Ectodermal cell (in vitro differentiated cells): ENCODE results near the gene DDC.

Experiments used
- H3K27ac ChIP-seq: 2 replicates; pipeline ENCODE4 v1.7.0; 2013; ENCODE audit warnings: mild to moderate bottlenecking, low read depth, low read length; ENCODE audit not compliant: insufficient read depth, poor library complexity, severe bottlenecking
- H3K27me3 ChIP-seq: 2 replicates; pipeline ENCODE4 v1.7.0; 2013; ENCODE audit warnings: mild to moderate bottlenecking, low read length; ENCODE audit not compliant: insufficient read depth, control insufficient read depth, poor library complexity, severe bottlenecking
- H3K36me3 ChIP-seq: one replicate; pipeline ENCODE4 v1.7.0; 2013; ENCODE audit warnings: low read length; ENCODE audit not compliant: control insufficient read depth, insufficient read depth
- H3K4me1 ChIP-seq: one replicate; pipeline ENCODE4 v1.7.0; 2013; ENCODE audit warnings: low read length; ENCODE audit not compliant: control insufficient read depth, insufficient read depth
- H3K4me3 ChIP-seq: 2 replicates; pipeline ENCODE4 v1.7.0; 2013; ENCODE audit warnings: low read depth, low read length, control low read depth; ENCODE audit not compliant: insufficient read depth
- H3K9me3 ChIP-seq: 2 replicates; pipeline ENCODE4 v1.7.0; 2013; ENCODE audit warnings: mild to moderate bottlenecking, low read length, moderate library complexity; ENCODE audit not compliant: control insufficient read depth
- WGBS, 2 experiments: methylation state at CpG; one replicate each; pipeline ENCODE4 v1.1.7; 2013; ENCODE audit warnings: missing lambda C conversion rate in 2 of 2; 5-methylcytosine and 5-hydroxymethylcytosine counted together

Gene DDC

GRCh38 chr7:50504646-50505546 lies 60.3 kb downstream of the DDC start:
- Histone ChIP-seq H3K4me1 (no peaks in the 10 kb centered on the region), H3K9me3 (no peaks in the 10 kb centered on the region), H3K27ac (no peak overlapping the region), H3K36me3 (no peaks in the 10 kb centered on the region), H3K4me3 (no peak overlapping the region), H3K27me3 (no peaks in the 10 kb centered on the region)
- 95 to 96% methylated on average over 12 of the region's 12 CpGs for WGBS, 2 experiments

DNA sequence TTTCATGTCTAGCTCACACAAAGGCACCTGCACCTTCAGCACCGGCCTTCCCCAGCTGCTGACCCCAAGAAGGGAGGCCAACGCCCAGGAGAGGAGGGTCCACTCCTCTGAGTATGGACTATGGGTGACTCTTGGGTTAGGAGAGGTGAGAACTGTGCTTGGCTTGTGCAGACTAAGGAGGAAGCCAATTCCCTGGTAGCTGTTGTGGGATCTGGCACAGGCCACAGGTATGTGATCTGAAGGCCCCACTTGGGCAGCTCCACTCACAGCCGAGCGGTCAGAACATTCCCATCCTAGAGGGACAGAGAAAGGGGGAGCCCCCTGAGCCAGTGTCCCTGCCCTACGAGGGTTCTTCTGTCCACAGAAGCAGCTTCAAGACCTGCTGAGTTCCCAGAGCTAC lies 62.3 kb downstream of the DDC start:
- Histone ChIP-seq H3K9me3 (no peaks in the 10 kb centered on the region), H3K4me3 (no peak overlapping the region), H3K36me3 (no peaks in the 10 kb centered on the region), H3K27ac (no peak overlapping the region), H3K27me3 (no peaks in the 10 kb centered on the region), H3K4me1 (no peaks in the 10 kb centered on the region)
- WGBS, 2 experiments: 91 to 93% methylated on average over 5 of the region's 5 CpGs

DNA sequence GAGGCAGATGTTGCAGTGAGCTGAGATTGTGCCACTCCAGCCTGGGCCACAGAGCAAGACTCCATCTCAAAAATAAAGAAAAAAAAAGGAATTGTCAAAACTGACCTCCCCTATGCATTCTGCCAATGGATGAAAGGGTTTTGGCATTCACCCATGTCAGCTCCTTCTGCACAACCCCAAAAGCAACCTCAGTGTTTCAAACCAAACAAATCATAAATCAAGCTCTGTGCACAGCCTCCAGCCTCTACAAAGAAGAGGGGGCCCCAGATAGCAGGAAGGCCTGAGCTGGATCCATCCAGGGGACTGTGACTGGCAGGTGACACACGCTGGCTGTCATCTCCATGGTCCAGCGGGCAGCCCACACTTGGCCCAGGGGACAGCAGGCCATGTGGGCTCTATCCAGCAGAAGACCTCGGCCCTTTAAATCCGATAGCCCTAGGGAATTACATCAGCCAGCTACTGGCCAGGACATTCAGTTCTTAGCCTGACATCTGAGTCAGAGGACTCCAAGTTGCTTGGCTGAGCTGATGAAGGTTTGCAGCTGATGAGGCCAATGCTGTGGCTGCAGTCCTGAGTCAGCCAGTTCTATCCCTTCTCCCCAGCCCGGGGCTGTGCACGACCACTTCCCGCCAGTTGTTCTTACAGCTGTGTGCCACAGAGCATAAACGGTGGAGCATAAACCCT lies 63.1 kb downstream of the DDC start:
- no peak overlapping the region for H3K27ac ChIP-seq
- no peaks in the 10 kb centered on the region for H3K36me3 ChIP-seq
- H3K4me3 ChIP-seq: no peak overlapping the region
- no peaks in the 10 kb centered on the region for H3K9me3 ChIP-seq
- no peaks in the 10 kb centered on the region for H3K27me3 ChIP-seq
- 91 to 94% methylated on average over 8 of the region's 8 CpGs for WGBS, 2 experiments
- H3K4me1 ChIP-seq: no peaks in the 10 kb centered on the region

DNA sequence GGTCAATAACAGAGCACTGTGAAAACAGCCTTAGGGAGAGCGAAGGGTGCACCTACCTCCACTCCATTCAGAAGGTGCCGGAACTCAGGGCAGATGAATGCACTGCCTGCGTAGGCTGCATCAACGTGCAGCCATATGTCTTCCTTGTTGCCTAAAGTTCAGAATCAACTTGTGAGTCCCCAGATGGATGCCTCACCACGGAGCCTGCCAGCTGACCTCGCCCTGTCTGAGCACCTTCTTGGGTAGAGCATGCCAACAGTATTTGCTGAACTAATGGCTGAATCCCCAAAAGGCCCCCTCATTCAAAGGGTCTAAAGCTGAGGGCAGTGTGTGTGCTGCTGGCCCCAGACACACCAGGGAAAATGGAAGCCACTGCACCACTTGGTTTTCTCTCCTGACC lies 66.1 kb downstream of the DDC start:
- H3K27ac ChIP-seq: no peak overlapping the region
- H3K4me1 ChIP-seq: no peaks in the 10 kb centered on the region
- H3K36me3 ChIP-seq: no peaks in the 10 kb centered on the region
- WGBS, 2 experiments: 92 to 96% methylated on average over 6 of the region's 6 CpGs
- H3K27me3 ChIP-seq: no peaks in the 10 kb centered on the region
- no peak overlapping the region for H3K4me3 ChIP-seq
- no peaks in the 10 kb centered on the region for H3K9me3 ChIP-seq

GRCh38 chr7:50497968-50498367 lies 67.2 kb downstream of the DDC start:
- H3K36me3 ChIP-seq: no peaks in the 10 kb centered on the region
- H3K4me3 ChIP-seq: no peak overlapping the region
- no peaks in the 10 kb centered on the region for H3K4me1 ChIP-seq
- H3K27me3 ChIP-seq: no peaks in the 10 kb centered on the region
- H3K27ac ChIP-seq: no peak overlapping the region
- no peaks in the 10 kb centered on the region for H3K9me3 ChIP-seq
- 85 to 95% methylated on average over 5 of the region's 5 CpGs for WGBS, 2 experiments

GRCh38 chr7:50497068-50497642 lies 68.0 kb downstream of the DDC start:
- Histone ChIP-seq H3K27ac (no peak overlapping the region), H3K4me3 (no peak overlapping the region)

GRCh38 chr7:50496569-50496968 lies 68.6 kb downstream of the DDC start:
- WGBS, 2 experiments: 92 to 96% methylated on average over 6 of the region's 6 CpGs
- no peaks in the 10 kb centered on the region for H3K4me1 ChIP-seq
- no peaks in the 10 kb centered on the region for H3K27me3 ChIP-seq
- no peak overlapping the region for H3K4me3 ChIP-seq
- H3K27ac ChIP-seq: no peak overlapping the region
- H3K36me3 ChIP-seq: no peaks in the 10 kb centered on the region
- H3K9me3 ChIP-seq: no peaks in the 10 kb centered on the region

More at GRCh38 chr7:50497068-50497642, 68.0 kb downstream of the DDC start:
- Histone ChIP-seq H3K9me3 (no peaks in the 10 kb centered on the region), H3K36me3 (no peaks in the 10 kb centered on the region), H3K27me3 (no peaks in the 10 kb centered on the region), H3K4me1 (no peaks in the 10 kb centered on the region)
- 92 to 94% methylated on average over 8 of the region's 8 CpGs for WGBS, 2 experiments

- Histone ChIP-seq H3K9me3 (no peaks in the 10 kb centered on the region), H3K27ac (no peak overlapping the region), H3K27me3 (no peaks in the 10 kb centered on the region), H3K4me1 (no peaks in the 10 kb centered on the region), H3K4me3 (no peak overlapping the region), H3K36me3 (no peaks in the 10 kb centered on the region)
- WGBS, 2 experiments: 96% methylated on average over 3 of the region's 3 CpGs
Measured at GRCh38 chr7:50495746-50496145, 69.5 kb downstream of the DDC start.

GRCh38 chr7:50492770-50493519 lies 72.3 kb downstream of the DDC start:
- H3K4me1 ChIP-seq: no peaks in the 10 kb centered on the region
- no peak overlapping the region for H3K27ac ChIP-seq
- WGBS, 2 experiments: 91 to 92% methylated on average over 30 of the region's 30 CpGs
- H3K27me3 ChIP-seq: no peaks in the 10 kb centered on the region
- no peak overlapping the region for H3K4me3 ChIP-seq
- H3K36me3 ChIP-seq: no peaks in the 10 kb centered on the region
- H3K9me3 ChIP-seq: no peaks in the 10 kb centered on the region

- no peaks in the 10 kb centered on the region for H3K4me1 ChIP-seq
- no peaks in the 10 kb centered on the region for H3K27me3 ChIP-seq
- WGBS, 2 experiments: 92 to 94% methylated on average over 1 of the region's 1 CpG
- H3K36me3 ChIP-seq: no peaks in the 10 kb centered on the region
- H3K4me3 ChIP-seq: no peak overlapping the region
- H3K27ac ChIP-seq: no peak overlapping the region
- H3K9me3 ChIP-seq: no peaks in the 10 kb centered on the region
Measured at GRCh38 chr7:50491943-50492342, 73.3 kb downstream of the DDC start.
